SU-DHL-6 (cell line): ENCODE measurements around the gene CYB5B.

Source experiments
- H2AFZ ChIP-seq: fragments of 200-600 bp; sonication (generic); 2 replicates; pipeline ENCODE4 v1.6.1; 2014; ENCODE audit warnings: low read depth, mild to moderate bottlenecking, moderate library complexity, mixed read lengths, antibody characterized with exemption, low read length; ENCODE audit not compliant: severe bottlenecking
- H3F3A ChIP-seq: fragments of 200-600 bp; shearing (Covaris generic); 2 replicates; pipeline ENCODE4 v1.6.0; 2016; ENCODE audit warnings: antibody characterized with exemption, mild to moderate bottlenecking; ENCODE audit not compliant: insufficient read depth
- H3K27ac ChIP-seq: fragments of 200-600 bp; sonication (generic); 2 replicates; pipeline ENCODE4 v1.5.1; 2016; ENCODE audit warnings: low read depth, mild to moderate bottlenecking, low read length, moderate library complexity, mixed read lengths
- H3K27me3 ChIP-seq: fragments of 200-600 bp; sonication (generic), shearing (Covaris generic); 2 replicates; pipeline ENCODE4 v1.6.0; 2014; ENCODE audit warnings: mild to moderate bottlenecking, low read length
- H3K36me3 ChIP-seq: fragments of 200-600 bp; sonication (generic); 2 replicates; pipeline ENCODE4 v1.6.1; 2014; ENCODE audit warnings: mild to moderate bottlenecking, low read length, mixed read lengths
- H3K4me2 ChIP-seq: fragments of 300-600, 200-600 bp; shearing (Covaris generic), sonication (generic); 2 replicates; pipeline ENCODE4 v1.6.0; 2014; ENCODE audit warnings: low read length, low read depth, mild to moderate bottlenecking; ENCODE audit not compliant: poor library complexity, severe bottlenecking
- H3K4me3 ChIP-seq: fragments of 200-600 bp; sonication (generic); 2 replicates; pipeline ENCODE4 v1.5.1; 2014; ENCODE audit warnings: antibody characterized with exemption, low read length, mild to moderate bottlenecking, mixed read lengths; ENCODE audit not compliant: insufficient read depth, poor library complexity, severe bottlenecking
- H3K79me2 ChIP-seq: fragments of 200-600 bp; sonication (generic); 2 replicates; pipeline ENCODE4 v1.6.1; 2014; ENCODE audit warnings: mild to moderate bottlenecking, low read length, moderate library complexity; ENCODE audit not compliant: insufficient read depth
- H3K9ac ChIP-seq: fragments of 200-600 bp; sonication (generic); 2 replicates; pipeline ENCODE4 v1.7.0; 2014; ENCODE audit warnings: mild to moderate bottlenecking, low read length
- H3K9me2 ChIP-seq: fragments of 200-600 bp; sonication (generic); replicated peaks from 2 replicates; pipeline ENCODE4 v1.6.1; 2014; ENCODE audit warnings: low read length; ENCODE audit not compliant: insufficient read depth
- H3K9me3 ChIP-seq: fragments of 200-600 bp; sonication (generic); 2 replicates; pipeline ENCODE4 v1.6.1; 2014; ENCODE audit warnings: low read length, mixed read lengths; ENCODE audit not compliant: insufficient read depth
- H4K20me1 ChIP-seq: fragments of 200-600 bp; sonication (generic); 2 replicates; pipeline ENCODE4 v1.6.1; 2014; ENCODE audit warnings: low read depth, mild to moderate bottlenecking, antibody characterized with exemption, low read length, moderate library complexity, mixed read lengths
- EZH2phosphoT487 ChIP-seq: fragments of 200-600 bp; sonication (generic), shearing (Covaris generic); conservative IDR thresholded peaks from 2 replicates; pipeline ENCODE4 v1.6.1; 2018; ENCODE audit warnings: mild to moderate bottlenecking, antibody characterized with exemption, low read length, moderate library complexity, mixed read lengths
- TF ChIP-seq, protein P1 (sequence below): fragments of 200-600 bp; sonication (generic); IDR thresholded peaks from one replicate; pipeline ENCODE4 v1.5.1; 2017; ENCODE audit warnings: antibody characterized with exemption, mild to moderate bottlenecking, low read length, moderate library complexity; ENCODE audit not compliant: insufficient read depth, poor library complexity, severe bottlenecking

The CYB5B gene

DNA sequence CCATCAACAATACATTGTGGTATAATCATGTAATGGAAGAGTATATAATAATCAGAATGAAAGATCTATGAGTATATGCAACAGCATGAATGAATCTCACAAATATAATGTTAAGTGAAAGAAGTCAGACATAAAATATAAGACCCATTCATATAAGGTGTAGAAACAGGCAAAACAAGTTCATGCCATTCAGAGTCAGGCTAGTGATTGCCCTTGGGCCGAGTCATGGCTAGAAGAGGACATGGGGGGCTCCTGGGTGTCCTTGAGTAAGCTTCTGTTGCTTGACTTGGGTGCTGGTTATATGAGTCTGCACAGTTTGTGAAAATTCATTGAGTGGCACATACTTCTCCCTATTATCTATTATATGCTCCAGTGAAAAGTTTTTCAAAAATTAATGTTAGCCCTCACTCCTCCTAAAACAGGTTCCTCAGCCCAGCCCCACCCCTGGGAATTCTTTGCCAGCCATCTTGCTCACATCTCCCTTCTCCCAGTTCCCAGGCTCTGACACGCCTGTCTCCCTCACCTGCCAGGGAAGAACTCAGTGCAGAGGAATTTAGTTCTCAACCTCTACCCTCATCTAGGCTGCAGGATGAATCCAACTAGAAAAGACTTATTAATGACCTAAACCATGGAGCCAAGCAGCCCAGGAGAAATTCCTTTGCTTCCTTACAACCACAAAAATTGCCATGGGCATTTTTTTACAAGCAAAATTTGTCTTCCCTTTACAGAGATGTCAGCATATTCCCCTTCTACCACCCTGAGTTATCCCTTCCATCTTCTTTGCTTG lies 89.0 kb downstream of the CYB5B start:
- Histone ChIP-seq H3K79me2 (no peaks in the 10 kb centered on the region), H3K36me3 (no peaks in the 10 kb centered on the region), H3F3A (no peaks in the 10 kb centered on the region), H4K20me1 (no peaks in the 10 kb centered on the region), H3K4me2 (no peak overlapping the region), H3K27ac (no peak overlapping the region), H2AFZ (no peak overlapping the region), H3K27me3 (no peaks in the 10 kb centered on the region), H3K4me3 (no peak overlapping the region), H3K9me2 (no peaks in the 10 kb centered on the region), H3K9ac (no peak overlapping the region), H3K9me3 (no peaks in the 10 kb centered on the region)
- TF ChIP-seq, protein P1, sequence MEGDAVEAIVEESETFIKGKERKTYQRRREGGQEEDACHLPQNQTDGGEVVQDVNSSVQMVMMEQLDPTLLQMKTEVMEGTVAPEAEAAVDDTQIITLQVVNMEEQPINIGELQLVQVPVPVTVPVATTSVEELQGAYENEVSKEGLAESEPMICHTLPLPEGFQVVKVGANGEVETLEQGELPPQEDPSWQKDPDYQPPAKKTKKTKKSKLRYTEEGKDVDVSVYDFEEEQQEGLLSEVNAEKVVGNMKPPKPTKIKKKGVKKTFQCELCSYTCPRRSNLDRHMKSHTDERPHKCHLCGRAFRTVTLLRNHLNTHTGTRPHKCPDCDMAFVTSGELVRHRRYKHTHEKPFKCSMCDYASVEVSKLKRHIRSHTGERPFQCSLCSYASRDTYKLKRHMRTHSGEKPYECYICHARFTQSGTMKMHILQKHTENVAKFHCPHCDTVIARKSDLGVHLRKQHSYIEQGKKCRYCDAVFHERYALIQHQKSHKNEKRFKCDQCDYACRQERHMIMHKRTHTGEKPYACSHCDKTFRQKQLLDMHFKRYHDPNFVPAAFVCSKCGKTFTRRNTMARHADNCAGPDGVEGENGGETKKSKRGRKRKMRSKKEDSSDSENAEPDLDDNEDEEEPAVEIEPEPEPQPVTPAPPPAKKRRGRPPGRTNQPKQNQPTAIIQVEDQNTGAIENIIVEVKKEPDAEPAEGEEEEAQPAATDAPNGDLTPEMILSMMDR: no peak
- no peak for TF ChIP-seq EZH2phosphoT487

DNA sequence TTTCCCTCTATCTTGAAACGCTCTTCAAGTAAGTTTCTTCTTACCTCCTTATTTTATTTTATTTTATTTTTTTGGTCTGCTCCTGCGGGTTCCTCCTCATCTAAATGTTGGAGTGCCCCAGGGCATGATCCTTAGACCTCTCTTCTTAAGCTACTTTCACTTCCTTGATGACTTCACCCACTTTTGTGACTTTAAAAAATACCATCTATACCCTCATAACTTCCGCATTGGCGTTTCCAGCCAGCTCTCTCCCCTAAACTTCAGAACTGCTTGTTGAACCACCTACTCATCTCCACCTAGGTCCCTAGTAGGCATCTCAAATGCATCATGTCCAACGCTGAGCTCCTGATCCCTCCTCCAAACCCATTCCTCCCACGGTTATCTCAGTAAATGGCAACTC lies 89.9 kb downstream of the CYB5B start:
- Histone ChIP-seq H3K9ac (no peak overlapping the region), H2AFZ (no peak overlapping the region), H3K27ac (no peak overlapping the region), H3K9me3 (no peaks in the 10 kb centered on the region), H3K79me2 (no peaks in the 10 kb centered on the region), H3F3A (no peaks in the 10 kb centered on the region), H4K20me1 (no peaks in the 10 kb centered on the region), H3K4me3 (no peak overlapping the region), H3K36me3 (no peaks in the 10 kb centered on the region), H3K4me2 (no peak overlapping the region), H3K9me2 (no peaks in the 10 kb centered on the region), H3K27me3 (no peaks in the 10 kb centered on the region)
- TF ChIP-seq, protein P1: no peak
- TF ChIP-seq EZH2phosphoT487: no peak
